HG02852 (cell line): ENCODE results near the gene CD58.

Experiments used
- ATAC-seq: cut with Tn5 transposase; IDR thresholded peaks from one replicate; pipeline ENCODE4 v1.9.1; 2021; ENCODE audit warnings: mild to moderate bottlenecking, moderate library complexity; ENCODE audit not compliant: unreplicated experiment

The CD58 gene

DNA sequence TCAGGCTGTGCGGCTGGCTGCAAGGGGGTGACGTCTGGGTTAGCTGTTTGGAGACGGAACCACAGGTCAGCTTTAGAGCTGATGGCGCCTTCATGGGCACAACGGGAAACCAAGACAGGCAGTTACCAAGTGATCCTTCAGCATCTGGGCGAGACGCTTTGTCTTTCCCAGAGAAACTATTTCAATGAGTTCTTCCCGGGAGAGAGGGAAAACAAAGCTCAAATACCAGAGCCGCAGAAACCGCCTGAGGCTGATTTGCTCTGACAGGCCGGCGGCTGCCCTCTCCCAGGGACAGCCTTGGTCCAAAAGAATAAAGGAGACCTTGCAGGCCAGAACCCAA, 76.5 kb downstream of the CD58 start:
- ATAC-seq, result no peak

DNA sequence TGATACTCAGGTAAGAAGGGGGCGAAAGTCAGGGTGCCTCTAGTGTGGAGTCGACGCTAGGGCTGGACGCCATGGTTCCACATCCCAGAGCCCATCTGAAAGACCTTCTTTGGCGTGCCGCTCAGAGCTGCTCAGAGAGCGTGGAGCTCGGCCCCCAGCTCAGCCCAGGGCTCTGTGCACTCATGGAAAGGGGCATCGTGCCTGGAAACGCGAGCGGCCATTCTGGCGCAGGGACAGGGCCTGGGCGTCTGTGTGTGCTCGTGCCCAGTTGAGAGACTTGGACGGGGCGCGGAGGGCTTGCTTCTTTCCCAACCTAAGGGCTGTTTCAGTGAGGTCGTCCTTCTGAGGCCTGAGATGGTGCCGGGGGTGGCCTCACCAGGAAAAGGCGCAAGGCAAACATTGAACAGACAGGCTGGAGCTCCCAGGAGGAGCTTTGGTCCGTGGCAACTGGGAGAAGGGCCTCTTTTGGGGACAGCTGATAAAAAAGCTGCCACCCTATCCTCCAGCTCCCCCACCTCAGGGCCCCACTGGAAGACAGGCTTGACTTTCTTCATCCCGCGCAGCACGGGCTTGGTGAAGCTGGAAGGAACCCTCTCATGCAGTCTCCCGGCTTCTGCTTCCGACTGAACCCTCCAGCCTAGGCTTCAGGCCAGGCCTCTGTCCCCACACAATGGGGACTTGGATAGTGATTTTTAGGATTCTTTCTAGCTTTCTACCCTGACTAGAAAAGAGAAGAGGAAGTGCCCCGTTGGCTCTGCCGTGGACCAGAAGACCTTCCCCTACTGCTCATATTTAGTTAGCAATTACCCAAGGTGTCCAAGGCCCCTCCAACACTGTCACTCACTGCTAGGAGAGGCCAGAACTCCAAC, 77.1 kb downstream of the CD58 start:
- no peak for ATAC-seq

DNA sequence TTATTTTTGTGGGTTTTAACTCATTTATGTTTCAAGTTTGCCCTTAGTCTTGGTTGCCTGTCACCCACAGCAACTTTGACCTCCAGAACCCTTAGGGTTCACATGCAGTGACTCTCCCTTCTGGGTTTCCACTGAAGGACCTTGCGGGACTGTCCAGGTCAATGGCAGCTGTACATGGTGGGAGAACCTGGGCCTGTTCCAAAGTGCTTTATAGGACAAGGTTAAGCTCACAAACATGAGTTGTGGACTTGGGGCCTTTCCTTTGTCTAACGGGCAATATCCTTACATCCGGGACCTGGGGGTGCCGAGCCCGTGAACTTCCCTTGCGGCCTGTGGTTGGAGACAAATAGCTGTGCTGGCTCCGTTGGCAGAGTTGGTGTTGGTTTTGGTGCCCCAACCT, 77.8 kb downstream of the CD58 start:
- no peak for ATAC-seq

DNA sequence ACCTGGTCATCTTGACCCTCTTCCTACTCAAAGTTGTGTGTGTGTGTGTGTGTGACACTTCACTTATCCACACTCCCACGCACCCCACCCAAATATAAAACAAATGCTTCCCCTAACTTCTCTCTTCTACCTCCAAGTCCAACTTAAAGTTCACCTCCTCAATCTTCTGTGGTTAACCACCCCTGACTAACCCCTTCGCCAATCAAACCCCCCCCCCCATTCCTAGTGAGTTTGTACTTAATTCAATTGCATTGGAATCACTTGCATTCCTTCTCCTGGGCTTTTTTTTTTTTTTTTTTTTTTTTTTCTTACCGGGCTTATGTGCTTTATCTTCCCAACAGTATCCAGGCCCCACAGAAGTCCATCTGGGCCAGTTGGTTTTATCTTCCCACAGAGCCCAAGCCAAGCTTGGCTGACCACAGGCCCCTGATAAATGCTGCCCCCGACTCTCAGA, 78.4 kb downstream of the CD58 start:
- no peak for ATAC-seq

DNA sequence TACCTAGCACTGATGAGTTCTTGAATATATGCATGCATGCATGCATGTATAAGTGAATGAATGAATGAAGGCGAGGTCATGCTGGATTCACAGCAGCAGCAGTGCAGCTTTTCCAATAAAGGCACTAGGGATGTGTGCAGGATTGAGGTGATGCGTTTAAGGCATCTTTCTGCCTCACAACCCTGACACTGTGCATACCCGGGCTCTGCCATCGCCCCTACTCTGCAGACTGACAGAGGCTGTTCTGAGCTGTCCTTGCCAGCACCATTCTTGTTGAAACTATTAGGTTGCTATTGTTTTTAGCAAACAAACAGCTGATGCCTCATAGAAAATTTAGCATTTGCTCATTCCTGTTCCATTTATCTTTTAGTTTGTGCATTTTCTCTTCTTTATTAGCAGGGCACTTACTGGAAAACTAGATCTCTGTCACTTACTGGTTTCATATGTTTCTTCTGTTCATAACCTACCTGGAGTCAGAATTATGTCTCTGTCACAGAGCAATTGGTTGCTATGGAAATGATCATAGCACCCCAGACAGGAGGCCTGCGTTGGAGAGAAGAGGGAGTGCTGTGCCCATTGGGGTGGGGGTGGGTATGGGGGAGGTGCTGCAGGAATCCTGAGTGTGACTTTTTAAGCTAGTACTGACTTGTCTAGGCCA, 79.0 kb downstream of the CD58 start:
- no peak for ATAC-seq

DNA sequence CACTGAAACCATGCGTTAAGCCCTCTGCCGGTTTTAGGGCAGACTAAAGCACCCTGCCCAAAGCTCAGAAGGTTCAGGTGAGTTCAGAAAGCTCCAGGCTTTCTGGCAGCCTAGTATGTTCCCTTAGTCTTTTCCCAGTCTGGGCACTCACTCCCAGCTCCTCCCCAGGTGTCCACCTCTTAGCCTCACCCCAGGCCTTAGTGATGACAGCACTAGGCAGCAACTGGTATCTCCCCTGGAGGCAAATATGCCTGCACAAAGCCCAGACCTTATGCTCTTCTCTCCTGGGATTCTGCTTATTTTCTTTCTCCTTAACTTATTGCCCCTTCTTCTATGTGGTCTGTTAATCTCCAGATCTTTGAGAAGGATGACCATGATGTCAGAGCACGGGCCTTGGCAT, 80.2 kb downstream of the CD58 start:
- ATAC-seq, result no peak

DNA sequence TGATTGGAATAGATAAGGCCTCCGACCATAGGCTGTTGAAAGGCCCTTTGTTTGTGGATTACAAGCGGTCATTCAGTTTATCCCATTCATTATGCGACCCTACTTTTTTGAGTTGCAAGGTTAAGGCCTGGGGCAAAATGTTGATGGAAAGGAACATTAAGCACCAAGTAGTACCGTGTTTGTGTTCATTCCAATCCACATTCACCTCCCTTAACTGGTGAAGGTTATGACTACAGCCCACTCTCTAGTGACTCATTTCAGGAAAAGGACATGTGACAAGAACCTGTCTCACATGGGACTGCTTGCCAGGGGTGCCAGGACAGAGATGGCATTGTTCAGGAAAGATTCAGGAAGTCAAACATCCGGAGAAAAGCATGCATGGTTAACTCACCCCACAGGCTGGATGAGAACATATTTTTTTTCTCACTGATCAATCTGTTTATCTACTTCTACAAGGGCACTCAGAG, 81.6 kb downstream of the CD58 start:
- ATAC-seq, result no peak

DNA sequence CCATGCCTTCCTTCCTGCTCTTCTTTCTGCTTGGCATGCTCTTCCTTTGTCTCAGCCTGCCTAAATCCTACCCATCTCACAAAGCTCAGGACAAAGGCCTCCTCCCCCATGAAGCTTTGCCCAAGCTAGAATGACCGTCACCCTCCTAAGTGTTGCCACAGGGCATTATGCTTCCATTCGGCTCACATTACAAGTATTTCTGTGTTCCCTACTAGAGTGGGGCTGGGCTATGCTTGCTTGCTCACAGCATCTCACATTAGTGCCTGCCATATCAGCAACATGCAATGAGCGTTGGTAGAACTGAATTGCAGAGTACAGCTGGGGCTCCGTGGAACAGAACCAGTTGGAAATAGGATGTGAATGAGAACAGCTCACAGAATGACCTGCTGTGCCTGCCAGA, 82.8 kb downstream of the CD58 start:
- no peak for ATAC-seq

DNA sequence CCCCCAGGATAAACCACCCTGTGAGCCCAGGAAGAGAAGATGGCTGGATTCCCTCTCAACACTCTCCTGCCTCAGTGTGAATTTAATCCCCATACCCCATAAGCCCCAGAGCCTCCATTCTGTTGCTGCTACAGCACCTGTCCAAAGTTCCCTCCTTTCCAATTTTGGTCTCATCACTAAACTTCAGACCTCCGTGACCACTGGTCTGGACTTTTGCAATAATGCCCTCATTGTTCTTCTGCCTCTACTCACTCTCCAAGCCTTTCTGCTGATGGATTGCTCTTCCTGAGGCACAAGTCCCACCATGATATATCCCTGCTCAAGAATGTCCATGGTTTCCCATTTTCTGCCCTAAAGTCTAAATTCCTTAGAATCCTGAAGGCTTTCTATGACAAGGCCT, 83.2 kb downstream of the CD58 start:
- no peak for ATAC-seq

DNA sequence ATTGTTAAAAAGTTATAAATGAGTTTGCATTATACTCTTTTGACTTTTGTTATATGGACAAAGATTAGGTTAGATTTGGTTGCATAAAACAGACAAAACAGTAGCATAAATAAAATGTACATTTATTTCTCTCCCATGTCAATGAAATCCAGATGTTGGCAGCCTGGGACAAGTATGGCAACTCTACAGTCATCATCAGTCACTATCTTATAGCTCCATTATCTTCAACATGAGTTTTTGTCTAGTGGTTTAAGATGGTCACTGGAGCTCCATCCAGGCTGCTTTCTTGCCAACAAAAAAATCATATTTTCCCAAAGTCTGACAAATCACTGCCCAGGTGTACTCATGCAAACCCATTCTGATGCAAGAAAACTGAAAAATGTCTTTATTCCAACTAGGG, 83.8 kb downstream of the CD58 start:
- ATAC-seq, result no peak

DNA sequence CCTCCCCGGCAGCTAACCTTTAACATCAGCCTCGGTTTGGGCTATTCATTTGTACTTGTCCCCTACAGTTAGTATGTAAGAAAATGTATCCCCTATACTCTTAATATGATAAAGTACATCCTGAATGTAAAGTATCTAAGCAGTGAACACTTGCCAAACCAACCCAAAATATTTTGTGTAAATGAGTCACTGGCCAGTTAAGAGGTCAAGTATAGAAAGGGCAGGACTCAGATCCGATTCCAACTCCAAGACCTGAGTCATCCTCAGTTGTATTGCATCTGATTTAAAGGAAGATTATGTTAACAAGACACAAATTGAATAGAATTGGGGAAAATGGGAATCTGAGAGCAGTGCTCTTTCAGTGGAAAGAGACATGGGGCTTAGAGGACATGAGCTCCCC, 84.4 kb downstream of the CD58 start:
- ATAC-seq, result no peak

DNA sequence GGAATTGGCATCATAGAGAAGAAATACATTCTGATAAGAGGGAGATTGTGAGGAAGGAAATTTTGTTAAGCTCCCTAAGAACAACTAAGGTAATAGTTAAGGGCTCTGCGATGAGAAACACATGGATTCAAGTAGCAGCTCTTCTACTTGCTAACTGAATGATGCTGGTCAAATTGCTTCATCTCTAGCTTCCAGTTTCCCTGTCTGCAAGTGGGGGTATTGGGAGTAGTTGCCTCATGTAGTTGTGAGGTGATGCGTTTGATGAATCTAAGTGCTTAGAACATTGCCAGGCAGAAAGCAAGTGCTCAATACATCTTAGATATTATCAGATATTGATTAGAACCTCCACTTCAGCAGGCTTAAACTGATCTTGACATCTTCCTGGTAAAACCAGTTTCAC, 84.8 kb downstream of the CD58 start:
- ATAC-seq, result no peak

DNA sequence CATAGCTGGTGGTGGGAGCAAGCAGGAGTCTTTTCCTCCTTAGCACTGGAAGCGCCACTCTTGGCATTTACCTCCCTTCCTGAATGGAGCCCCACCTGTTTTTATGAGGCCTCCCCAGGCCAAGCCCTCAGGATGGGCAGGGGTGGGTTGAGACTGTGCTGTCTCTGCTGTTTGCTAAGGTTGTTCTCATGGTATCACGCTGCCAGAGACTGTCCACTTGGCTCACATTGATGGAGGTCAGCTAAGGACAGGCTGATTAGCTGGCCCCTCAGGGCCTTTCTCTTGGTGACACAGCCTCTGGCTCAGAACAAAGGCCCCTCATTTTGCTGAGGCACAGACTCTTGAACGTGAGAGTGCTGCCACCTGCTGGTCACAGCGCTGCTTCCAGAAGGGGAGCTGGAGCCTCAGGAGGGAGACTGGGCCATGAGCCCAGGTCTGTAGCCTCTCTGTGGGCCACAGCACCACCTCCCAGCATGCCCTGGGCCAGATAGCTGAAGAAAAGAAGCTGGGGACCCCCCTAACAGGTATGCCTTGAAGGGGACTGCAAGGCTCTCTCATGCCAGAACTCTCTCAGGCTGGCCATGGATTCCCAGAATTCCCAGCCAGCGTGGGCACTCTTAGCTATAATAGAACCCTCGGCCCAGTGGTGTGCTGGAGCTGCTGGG, 85.6 kb downstream of the CD58 start:
- ATAC-seq, result peak; percentile 85

DNA sequence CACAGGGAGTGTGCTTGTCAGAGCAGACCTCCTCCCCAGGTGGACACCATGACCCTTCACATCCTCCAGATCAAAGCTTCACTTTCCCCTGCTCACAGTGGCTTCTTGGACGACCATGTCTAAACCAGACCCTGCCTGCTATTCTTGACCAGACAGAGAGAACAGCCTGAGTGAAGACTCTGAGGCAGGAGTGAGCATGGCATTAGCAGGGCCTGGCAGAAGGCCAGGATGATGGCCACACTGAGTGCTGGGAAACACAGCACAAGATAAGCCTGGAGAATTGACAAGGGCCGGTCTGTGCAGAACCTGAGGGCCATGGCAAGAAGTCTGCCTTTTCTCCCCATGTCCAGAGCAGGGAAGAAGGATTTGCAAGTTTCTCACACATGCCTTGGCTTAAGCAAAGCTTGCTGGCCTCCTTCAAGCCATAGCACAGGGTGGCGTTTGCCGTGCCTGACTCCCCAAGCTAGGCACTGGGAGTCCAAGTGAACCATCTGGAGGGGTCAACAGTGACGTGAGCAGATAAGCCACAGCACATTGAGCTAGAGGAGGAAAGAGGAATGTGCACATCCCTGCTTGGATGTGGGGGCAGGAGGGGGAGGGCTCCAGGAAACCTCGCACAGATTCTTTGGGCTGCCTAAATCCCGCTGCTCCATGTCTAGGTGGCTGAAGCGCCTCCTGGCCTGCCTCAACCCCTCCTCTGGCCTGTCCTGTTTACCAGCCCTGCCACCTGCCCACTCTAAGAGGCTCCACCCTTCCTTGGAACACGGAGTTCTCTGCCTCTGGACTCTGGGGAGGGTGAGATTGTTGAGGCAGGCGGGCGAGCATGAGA, 87.1 kb downstream of the CD58 start:
- ATAC-seq, result no peak

DNA sequence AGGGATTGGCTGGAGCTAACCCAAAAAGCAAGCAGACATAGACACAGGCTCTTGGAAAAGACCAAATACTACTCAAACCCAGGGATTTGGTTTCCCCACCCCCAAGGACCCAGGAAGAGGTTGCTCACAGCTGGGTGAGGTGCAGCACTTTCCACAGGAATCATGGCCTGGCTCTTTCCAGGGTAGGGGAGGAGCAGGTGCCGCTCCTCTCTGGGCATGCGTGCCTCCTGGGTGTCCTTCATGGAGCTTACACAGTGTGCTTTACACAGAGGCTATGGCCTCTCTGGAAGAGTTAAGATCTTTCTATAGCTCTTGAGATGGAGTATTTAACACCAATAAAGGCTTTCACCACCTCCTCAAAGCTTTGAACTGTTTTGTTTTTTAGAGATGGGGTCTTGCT, 88.3 kb downstream of the CD58 start:
- no peak for ATAC-seq

DNA sequence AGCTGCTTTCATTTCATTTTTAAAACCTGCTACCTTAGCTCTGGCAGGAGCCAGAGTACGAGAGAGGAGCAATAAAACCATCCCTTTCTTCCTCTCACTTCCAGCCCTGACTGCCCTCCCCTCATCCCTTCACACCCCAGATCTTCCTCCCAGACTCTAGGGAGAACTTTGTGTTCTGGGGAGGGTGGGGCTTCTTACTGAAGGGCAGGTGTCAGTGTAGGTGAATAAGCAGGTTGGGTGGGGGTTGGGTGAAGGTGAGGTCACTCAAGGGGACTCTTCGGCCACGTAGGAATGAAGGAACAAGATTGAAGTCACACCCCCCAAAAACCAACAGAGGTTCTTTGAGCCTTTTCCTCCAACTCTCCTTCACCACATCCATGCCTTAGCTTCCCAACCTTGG, 88.9 kb downstream of the CD58 start:
- no peak for ATAC-seq

DNA sequence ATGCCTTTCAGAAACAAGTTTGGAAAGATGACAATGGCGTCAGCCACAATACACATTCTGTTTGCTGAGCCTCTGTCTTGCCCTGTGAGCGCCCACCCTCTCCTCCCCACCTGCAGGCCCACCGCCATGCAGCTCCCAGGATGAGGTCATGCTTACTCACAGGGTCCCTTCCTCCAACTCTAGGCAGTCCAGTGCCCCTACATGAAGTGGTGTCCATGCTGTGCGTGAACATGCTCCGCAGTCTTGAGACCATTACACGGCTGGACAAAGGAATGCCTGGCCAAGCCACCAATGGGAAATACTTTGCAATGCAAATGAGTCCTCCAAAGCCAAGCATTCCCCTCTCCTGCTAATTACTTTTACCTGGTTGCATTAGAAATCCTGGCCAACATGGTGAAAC, 92.2 kb downstream of the CD58 start:
- ATAC-seq, result no peak

DNA sequence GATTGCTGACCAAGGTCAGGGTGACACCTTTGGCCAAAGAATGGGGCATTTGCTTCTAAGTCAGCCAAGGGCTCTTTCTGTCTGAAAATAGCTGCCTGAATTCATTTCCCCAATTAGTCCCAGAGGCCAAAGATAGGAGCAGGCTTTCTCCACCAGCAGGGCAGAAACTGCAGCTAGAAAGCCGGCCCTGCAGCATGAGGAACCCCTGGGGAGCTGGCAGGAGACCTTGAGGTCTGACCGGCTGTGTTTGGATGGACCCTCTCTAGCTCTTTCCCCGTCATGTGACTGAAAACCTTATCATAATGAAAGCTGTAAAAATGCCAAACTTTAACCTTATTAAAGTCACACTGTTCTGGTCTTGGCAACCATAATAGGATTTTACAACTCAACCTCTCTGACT, 93.4 kb downstream of the CD58 start:
- no peak for ATAC-seq

DNA sequence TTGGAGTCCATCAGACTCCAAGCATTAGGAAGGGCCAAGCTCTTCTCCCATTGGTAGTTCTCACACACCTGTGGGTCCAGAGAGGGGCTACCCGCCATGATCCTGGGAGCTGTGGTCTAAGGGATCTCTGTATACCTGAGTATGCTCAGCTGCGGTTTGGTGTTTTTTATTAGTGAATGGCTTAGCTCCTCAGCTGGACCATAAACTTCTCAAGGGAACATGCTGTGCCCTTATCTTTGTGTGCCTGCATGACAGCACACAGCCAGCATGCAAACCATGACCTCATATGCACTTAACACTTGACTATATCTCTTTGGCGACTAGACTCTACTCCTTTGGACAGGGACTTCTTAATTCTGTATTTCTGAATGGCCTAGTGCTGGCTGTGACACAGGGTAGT, 94.5 kb downstream of the CD58 start:
- ATAC-seq, result no peak

DNA sequence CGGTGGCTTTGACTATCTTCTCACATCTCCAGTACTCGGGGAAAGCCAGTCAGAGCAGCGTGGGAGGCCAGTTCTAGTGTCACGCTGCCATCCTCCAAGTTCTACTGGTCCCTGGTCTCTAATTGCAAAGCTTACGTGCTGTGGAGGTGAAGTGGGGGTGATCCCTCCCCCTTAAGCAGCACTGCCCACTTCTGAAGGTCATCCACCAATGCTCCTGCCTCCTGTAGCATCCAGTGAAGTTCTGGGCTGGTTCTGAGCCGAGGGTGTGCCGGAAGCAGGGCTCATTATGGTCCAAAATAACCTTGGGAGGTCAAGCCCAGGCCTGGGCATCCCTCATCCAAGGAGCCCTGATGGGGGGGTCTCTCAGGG, 95.0 kb downstream of the CD58 start:
- ATAC-seq, result no peak
